Adipocyte (in vitro differentiated cells): ENCODE results near the gene ISCA1.

Experiments used
- DNase-seq: peaks from one replicate; pipeline ENCODE4 v3.0.0-alpha.2; 2015; ENCODE audit warnings: low read depth
- H3K27me3 ChIP-seq: replicated peaks from 2 replicates; pipeline ENCODE4 v1.7.0; 2013; ENCODE audit warnings: mild to moderate bottlenecking, low read length, moderate library complexity; ENCODE audit not compliant: control insufficient read depth, insufficient read depth
- H3K36me3 ChIP-seq: 2 replicates; pipeline ENCODE4 v1.7.0; 2013; ENCODE audit warnings: low read length, mild to moderate bottlenecking, moderate library complexity; ENCODE audit not compliant: control insufficient read depth, insufficient read depth, severe bottlenecking
- H3K4me1 ChIP-seq: 2 replicates; pipeline ENCODE4 v1.7.0; 2013; ENCODE audit warnings: mild to moderate bottlenecking, low read length, moderate library complexity; ENCODE audit not compliant: control insufficient read depth, insufficient read depth
- H3K4me3 ChIP-seq: 2 replicates; pipeline ENCODE4 v1.7.0; 2013; ENCODE audit warnings: mild to moderate bottlenecking, low read length, moderate library complexity
- H3K9ac ChIP-seq: 2 replicates; pipeline ENCODE4 v1.7.0; 2013; ENCODE audit warnings: mild to moderate bottlenecking, low read length, moderate library complexity
- H3K9me3 ChIP-seq: 2 replicates; pipeline ENCODE4 v1.7.0; 2013; ENCODE audit warnings: mild to moderate bottlenecking, low read length, moderate library complexity; ENCODE audit not compliant: control insufficient read depth

The ISCA1 gene

GRCh38 chr9:86230858-86231257, 51.5 kb downstream of the ISCA1 start:
- no peak overlapping the region for H3K4me3 ChIP-seq
- DNase-seq: no peak
- peaks cover 2% of the 10 kb centered on the region for H3K4me1 ChIP-seq

GRCh38 chr9:86222667-86223066, 59.7 kb downstream of the ISCA1 start:
- Histone ChIP-seq H3K9me3 (no peaks in the 10 kb centered on the region), H3K36me3 (no peaks in the 10 kb centered on the region), H3K4me3 (no peak overlapping the region), H3K4me1 (peaks cover 12% of the 10 kb centered on the region), H3K9ac (no peak overlapping the region), H3K27me3 (no peaks in the 10 kb centered on the region)
- no peak for DNase-seq

More at GRCh38 chr9:86230858-86231257, 51.5 kb downstream of the ISCA1 start:
- Histone ChIP-seq H3K9ac (no peak overlapping the region), H3K36me3 (no peaks in the 10 kb centered on the region), H3K9me3 (no peaks in the 10 kb centered on the region), H3K27me3 (no peaks in the 10 kb centered on the region)

DNA sequence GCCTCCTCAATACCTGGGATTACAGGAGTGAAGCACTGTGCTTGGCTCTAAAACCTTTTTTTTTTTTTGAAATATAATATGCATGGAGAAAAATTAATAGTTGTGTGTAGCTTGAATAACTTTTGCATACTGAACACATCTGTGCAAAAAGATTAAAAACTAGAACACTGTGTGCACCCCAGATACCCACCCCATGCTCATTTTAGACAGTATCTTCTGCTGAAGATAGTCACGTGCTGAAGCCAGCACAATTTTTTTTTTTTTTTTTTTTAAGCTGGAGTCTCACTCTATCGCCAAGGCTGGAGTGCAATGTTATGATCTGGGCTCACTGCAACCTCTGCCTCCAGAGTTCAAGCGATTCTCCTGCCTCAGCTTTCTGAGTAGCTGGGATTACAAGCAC, 62.7 kb downstream of the ISCA1 start:
- DNase-seq: no peak

DNA sequence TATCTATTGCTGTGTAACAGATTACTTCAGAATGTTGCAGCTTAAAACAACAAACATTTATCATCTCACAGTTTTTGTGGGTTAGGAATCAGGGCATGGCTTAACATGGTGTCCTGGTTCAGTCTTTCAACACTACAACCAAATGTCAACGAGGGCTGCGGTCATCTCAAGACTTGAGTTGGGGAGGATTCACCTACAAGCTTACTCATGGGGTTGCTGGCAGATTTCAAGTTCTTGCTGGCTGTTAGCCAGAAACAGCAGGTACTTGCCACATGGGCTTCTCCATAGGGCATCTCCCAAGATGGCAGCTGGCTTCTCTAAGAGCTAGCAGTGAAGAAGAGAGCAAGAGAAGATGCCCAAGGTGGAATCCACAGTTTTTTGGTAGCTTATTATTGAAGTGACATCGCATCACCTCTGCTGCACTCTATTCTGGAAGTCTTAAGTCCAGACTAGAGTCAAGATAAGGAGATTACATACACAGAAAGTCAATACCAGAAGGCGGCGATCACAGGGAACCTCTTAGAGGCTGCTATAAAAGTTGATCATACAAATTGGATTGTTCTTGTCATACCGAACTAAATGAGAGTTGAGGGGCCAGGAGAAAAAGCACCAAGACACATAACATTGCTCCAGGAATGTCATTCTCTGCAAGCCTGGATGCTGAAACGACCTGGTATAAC, 65.1 kb downstream of the ISCA1 start:
- peaks cover 8% of the 10 kb centered on the region for H3K4me1 ChIP-seq
- no peaks in the 10 kb centered on the region for H3K9me3 ChIP-seq
- H3K27me3 ChIP-seq: no peaks in the 10 kb centered on the region
- no peak overlapping the region for H3K9ac ChIP-seq
- DNase-seq: no peak
- no peak overlapping the region for H3K4me3 ChIP-seq
- H3K36me3 ChIP-seq: no peaks in the 10 kb centered on the region

More for the DNA sequence above, 62.7 kb downstream of the ISCA1 start:
- no peak overlapping the region for H3K9ac ChIP-seq
- H3K36me3 ChIP-seq: no peaks in the 10 kb centered on the region
- H3K4me3 ChIP-seq: no peak overlapping the region
- no peaks in the 10 kb centered on the region for H3K9me3 ChIP-seq
- H3K27me3 ChIP-seq: no peaks in the 10 kb centered on the region
- H3K4me1 ChIP-seq: peaks cover 11% of the 10 kb centered on the region
